CD4-positive, CD25-positive, alpha-beta regulatory T cell (primary cell): ENCODE data around the gene SERINC1. TPM values are rescaled to one million over a fixed set of nuclear protein-coding genes. Genes with fewer than 3 reads are reported as not detected.

ENCODE experiments used
- ATAC-seq, 2 donors: fragments of 150-1000 bp; cut with Tn5 transposase; one replicate each; pipeline ENCODE4 v1.10.0; 2021; ENCODE audit warnings: low read depth in 2 of 2, moderate number of reproducible peaks in 2 of 2, moderate library complexity in 1 of 2
- DNase-seq, 3 donors: peaks; one replicate each; pipeline versions ENCODE4 v3.0.0 to v3.0.0-alpha.2; 2012 to 2022; ENCODE audit warnings: mixed read lengths in 1 of 3
- H3K27ac ChIP-seq: one replicate; pipeline ENCODE4 v1.7.0; 2013; ENCODE audit warnings: mild to moderate bottlenecking, low read length; ENCODE audit not compliant: insufficient read depth, poor library complexity, severe bottlenecking
- H3K27me3 ChIP-seq: one replicate; pipeline ENCODE4 v1.7.0; 2013; ENCODE audit warnings: low read length; ENCODE audit not compliant: control insufficient read depth, insufficient read depth
- H3K36me3 ChIP-seq: one replicate; pipeline ENCODE4 v1.7.0; 2013; ENCODE audit warnings: mild to moderate bottlenecking, low read length, moderate library complexity; ENCODE audit not compliant: control insufficient read depth, insufficient read depth
- H3K4me1 ChIP-seq: 2 replicates; pipeline ENCODE4 v1.7.0; 2013; ENCODE audit warnings: mild to moderate bottlenecking, low read length; ENCODE audit not compliant: insufficient read depth, control insufficient read depth, poor library complexity, severe bottlenecking
- H3K4me3 ChIP-seq: one replicate; pipeline ENCODE4 v1.7.0; 2013; ENCODE audit warnings: low read depth, mild to moderate bottlenecking, low read length, moderate library complexity
- H3K9me3 ChIP-seq, 2 experiments: 1 replicate in 1 of 2; 2 replicates in 1 of 2; pipeline ENCODE4 v1.7.0; 2013; ENCODE audit warnings: low read length in 2 of 2, mild to moderate bottlenecking in 1 of 2, moderate library complexity in 1 of 2; ENCODE audit not compliant: control insufficient read depth in 2 of 2
- H3K27ac Mint-ChIP-seq, 3 donors: one replicate each; pipeline ENCODE4 v1.8.0; 2020 to 2022; ENCODE audit warnings: mild to moderate bottlenecking in 3 of 3, mixed read lengths in 3 of 3, moderate library complexity in 2 of 3
- H3K27me3 Mint-ChIP-seq: one replicate; pipeline ENCODE4 v1.8.0; 2022; ENCODE audit warnings: mild to moderate bottlenecking, mixed read lengths
- H3K36me3 Mint-ChIP-seq: one replicate; pipeline ENCODE4 v1.8.0; 2020; ENCODE audit warnings: mixed read lengths
- H3K4me1 Mint-ChIP-seq, 4 donors: one replicate each; pipeline ENCODE4 v1.8.0; 2020 to 2022; ENCODE audit warnings: mixed read lengths in 4 of 4, mild to moderate bottlenecking in 1 of 4
- H3K4me3 Mint-ChIP-seq, 4 donors: one replicate each; pipeline ENCODE4 v1.8.0; 2020 to 2022; ENCODE audit warnings: mild to moderate bottlenecking in 4 of 4, mixed read lengths in 4 of 4, moderate library complexity in 3 of 4
- H3K9me3 Mint-ChIP-seq, 7 donors: one replicate each; pipeline ENCODE4 v1.8.0; 2020 to 2022; ENCODE audit warnings: mixed read lengths in 7 of 7, mild to moderate bottlenecking in 3 of 7, moderate library complexity in 2 of 7
- polyA plus RNA-seq, 4 donors: library from polyadenylated mRNA; unstranded; fragments of 300-500 nt; fragmentation: Illumina TruSeq; gene quantifications; one replicate each; pipeline ENCODE4 v1.2.3, GENCODE V29; 2021
- total RNA-seq: library from RNA; stranded (reverse); gene quantifications from one replicate; pipeline ENCODE4 v1.2.3, GENCODE V29; 2022

The SERINC1 gene
- total and polyA plus RNA-seq, 5 donors from 2014 or later, result 139 to 193 (median 160) TPM

DNA sequence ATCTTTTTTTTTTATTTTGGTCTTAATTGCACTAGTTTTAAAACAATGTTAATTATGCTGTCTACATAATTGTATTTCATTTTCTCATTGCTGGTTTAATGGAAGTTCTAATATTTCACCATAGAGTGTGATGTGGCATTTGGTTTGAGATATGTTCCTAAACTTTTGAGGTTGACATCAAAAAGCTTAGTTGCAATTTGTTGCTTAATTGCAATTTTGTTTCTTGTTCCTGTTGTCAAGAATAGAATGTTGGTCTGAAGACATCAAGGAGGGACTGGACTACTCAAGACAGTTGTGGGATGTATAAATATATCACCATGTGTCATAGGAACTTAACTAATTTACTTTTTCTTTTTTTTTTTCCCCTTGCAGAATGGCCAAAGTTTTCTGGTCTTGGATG is 59.6 kb downstream of the SERINC1 start:
- Mint-ChIP-seq H3K36me3 (peaks cover 25% of the 10 kb centered on the region), H3K27ac (no peak overlapping the region), H3K9me3 (peaks cover 0 to 1% (median 0%) of the 10 kb centered on the region in 7 donors), H3K4me3 (peak overlapping the region in 1 of 4 donors; percentile 10), H3K4me1 (peaks cover 23 to 51% (median 37%) of the 10 kb centered on the region in 4 donors), H3K27me3 (no peaks in the 10 kb centered on the region)
- Histone ChIP-seq H3K36me3 (peaks cover 18% of the 10 kb centered on the region), H3K4me3 (no peak overlapping the region), H3K4me1 (peaks cover 13% of the 10 kb centered on the region), H3K27ac (no peak overlapping the region), H3K9me3 (no peaks in the 10 kb centered on the region), H3K27me3 (no peaks in the 10 kb centered on the region)
- no peak for ATAC-seq
- no peak for DNase-seq

DNA sequence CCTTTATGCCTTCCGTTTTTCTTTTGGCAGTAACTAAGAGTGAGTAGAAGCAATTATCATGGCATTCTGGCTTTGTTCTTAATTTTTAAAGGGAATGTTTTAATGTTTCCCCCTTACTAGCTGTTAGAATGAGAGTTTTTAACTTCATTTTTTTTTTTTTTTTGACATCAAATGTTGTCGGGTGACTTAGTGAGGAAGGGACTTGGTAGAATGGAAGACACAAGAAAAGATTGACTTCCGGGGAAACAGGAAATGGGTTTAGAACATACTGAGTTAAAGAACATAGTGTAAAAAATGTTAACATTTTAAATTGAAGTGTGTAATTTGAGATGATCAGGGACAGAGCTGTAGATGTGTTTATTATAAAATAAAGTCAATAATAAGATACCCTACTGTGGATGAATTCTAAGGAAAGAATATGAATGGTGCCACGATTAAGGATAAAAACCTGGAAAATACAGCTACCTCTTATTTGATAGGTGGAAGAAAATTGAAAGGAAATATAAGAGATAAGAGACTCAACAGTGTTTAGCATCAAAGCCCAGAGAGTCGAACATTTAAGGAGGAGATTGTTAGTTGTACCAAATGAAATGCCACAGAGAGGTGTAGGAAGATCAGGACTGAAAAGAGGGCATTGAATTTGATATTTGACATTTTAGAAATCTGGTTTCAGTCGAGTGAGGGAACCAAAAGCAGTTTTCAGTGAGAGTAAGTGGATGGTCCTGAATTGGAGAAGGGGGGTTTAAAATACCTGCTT is 62.7 kb downstream of the SERINC1 start:
- Histone ChIP-seq H3K27ac (peak overlapping the region; percentile 73), H3K27me3 (no peaks in the 10 kb centered on the region), H3K4me3 (peak overlapping the region; percentile 70), H3K9me3 (no peaks in the 10 kb centered on the region), H3K36me3 (peaks cover 13% of the 10 kb centered on the region), H3K4me1 (peaks cover 13% of the 10 kb centered on the region)
- H3K36me3 Mint-ChIP-seq, result peaks cover 30% of the 10 kb centered on the region
- H3K4me1 Mint-ChIP-seq, result peaks cover 34 to 76% (median 48%) of the 10 kb centered on the region in 4 donors
- ATAC-seq (peak; percentile 77 to 87), DNase-seq (peak in 2 of 3 donors; percentile 58 to 74)
- H3K9me3 Mint-ChIP-seq, result peaks cover 0 to 1% (median 0%) of the 10 kb centered on the region in 7 donors
- H3K27me3 Mint-ChIP-seq, result no peaks in the 10 kb centered on the region
- H3K4me3 Mint-ChIP-seq, result peak overlapping the region; percentile 69 to 92 (median 78)
- peak overlapping the region; percentile 83 to 93 (median 86) for H3K27ac Mint-ChIP-seq

DNA sequence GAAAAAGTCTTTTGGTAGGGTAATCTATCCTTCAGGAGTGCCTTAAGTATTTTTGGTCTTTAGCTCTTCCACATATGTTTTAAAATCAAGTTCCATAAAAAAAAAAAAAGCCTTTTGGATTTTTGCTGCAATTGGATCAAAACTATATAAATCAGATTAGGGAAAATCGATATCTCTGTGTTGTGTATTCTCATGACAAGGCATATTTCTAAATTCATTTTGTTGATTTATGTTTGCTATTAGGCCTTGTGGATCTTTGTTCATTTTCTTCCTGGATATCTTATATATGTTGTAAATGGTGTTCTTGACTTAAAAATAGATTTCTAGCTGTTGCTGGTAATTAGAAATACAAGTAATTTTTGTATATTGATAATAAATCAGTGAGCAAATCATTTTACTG is 63.4 kb downstream of the SERINC1 start:
- Mint-ChIP-seq H3K9me3 (peaks cover 0 to 1% (median 0%) of the 10 kb centered on the region in 7 donors), H3K27ac (peak overlapping the region; percentile 83 to 93 (median 86)), H3K4me1 (peaks cover 37 to 78% (median 48%) of the 10 kb centered on the region in 4 donors), H3K4me3 (peak overlapping the region; percentile 69 to 92 (median 78)), H3K36me3 (peaks cover 25% of the 10 kb centered on the region), H3K27me3 (no peaks in the 10 kb centered on the region)
- Histone ChIP-seq H3K9me3 (no peaks in the 10 kb centered on the region), H3K36me3 (peaks cover 9% of the 10 kb centered on the region), H3K27ac (peak overlapping the region; percentile 73), H3K27me3 (no peaks in the 10 kb centered on the region), H3K4me3 (peak overlapping the region; percentile 70), H3K4me1 (peaks cover 13% of the 10 kb centered on the region)
- ATAC-seq (no peak), DNase-seq (no peak)

DNA sequence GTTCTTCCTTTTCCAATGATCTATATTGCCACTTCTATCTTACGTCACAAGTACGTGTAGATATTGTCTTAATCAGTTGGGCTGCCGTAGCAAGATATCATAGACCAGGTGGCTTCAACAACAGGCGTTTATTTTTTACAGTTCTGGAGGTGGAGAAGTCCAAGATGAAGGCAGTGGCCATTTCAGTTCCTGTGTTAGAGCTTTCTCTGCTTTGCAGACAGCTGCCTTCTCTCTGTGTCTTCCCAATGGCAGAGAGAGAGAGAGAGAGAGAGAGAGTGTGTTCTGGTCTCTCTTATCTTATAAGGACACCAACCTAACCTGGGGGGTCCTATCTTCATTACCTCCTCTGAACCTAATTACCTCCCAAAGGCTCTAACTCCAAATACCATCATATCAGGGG is 63.9 kb downstream of the SERINC1 start:
- peaks cover 24% of the 10 kb centered on the region for H3K36me3 Mint-ChIP-seq
- no peak for DNase-seq
- H3K4me3 Mint-ChIP-seq, result peak overlapping the region in 1 of 4 donors; percentile 69
- Histone ChIP-seq H3K4me3 (no peak overlapping the region), H3K4me1 (peaks cover 13% of the 10 kb centered on the region), H3K9me3 (no peaks in the 10 kb centered on the region), H3K36me3 (peaks cover 4% of the 10 kb centered on the region), H3K27ac (no peak overlapping the region), H3K27me3 (no peaks in the 10 kb centered on the region)
- no peaks in the 10 kb centered on the region for H3K27me3 Mint-ChIP-seq
- peaks cover 0 to 1% (median 0%) of the 10 kb centered on the region in 7 donors for H3K9me3 Mint-ChIP-seq
- peaks cover 37 to 81% (median 48%) of the 10 kb centered on the region in 4 donors for H3K4me1 Mint-ChIP-seq
- peak overlapping the region; percentile 35 to 86 (median 83) for H3K27ac Mint-ChIP-seq
- no peak for ATAC-seq

DNA sequence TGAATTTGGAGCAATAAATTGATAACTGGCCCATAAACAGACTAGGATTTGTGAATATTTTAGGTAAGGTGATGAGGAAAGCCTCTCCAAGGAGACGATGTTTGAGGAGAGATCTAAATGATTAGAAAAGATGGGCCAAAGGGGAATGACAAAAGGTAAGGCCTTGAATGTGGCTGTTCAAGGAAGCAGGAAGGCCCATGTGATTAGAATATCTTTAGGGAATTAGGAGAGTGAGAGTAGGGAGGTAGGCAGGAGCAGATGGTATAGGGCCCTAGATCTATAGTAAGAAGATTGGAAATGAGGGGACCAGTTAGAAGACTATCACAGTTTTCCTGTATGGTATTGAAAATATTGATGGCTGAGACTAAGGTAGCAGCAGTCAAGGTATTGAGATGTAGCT is 65.4 kb downstream of the SERINC1 start:
- Histone ChIP-seq H3K27ac (no peak overlapping the region), H3K4me1 (peaks cover 23% of the 10 kb centered on the region), H3K4me3 (no peak overlapping the region), H3K9me3 (no peaks in the 10 kb centered on the region), H3K36me3 (no peaks in the 10 kb centered on the region), H3K27me3 (no peaks in the 10 kb centered on the region)
- no peak for ATAC-seq
- Mint-ChIP-seq H3K27ac (peak overlapping the region in 2 of 3 donors; percentile 18 to 34), H3K36me3 (peaks cover 15% of the 10 kb centered on the region), H3K9me3 (peaks cover 0 to 1% (median 0%) of the 10 kb centered on the region in 7 donors), H3K27me3 (no peaks in the 10 kb centered on the region), H3K4me3 (peak overlapping the region in 2 of 4 donors; percentile 68 to 90), H3K4me1 (peaks cover 42 to 86% (median 52%) of the 10 kb centered on the region in 4 donors)
- no peak for DNase-seq

DNA sequence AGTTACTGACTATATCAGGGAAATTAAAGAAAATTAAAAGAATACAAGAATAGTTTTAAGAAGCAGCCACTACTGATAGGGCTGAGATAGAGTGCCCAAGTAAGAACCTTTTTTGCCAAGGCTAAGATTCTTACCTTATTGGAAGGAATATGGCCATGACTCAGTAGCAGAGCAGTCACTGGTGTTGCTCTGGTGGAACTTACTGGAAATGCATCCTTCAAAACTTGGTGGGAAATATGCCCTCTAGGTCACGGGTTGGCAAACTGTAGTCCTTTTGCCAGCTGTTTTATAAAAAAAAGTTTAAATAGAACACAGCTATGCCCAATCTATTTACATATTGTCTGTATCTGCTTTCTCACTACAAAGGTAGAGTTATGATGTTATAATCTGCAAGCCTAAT is 66.2 kb downstream of the SERINC1 start:
- ATAC-seq, result no peak
- H3K4me1 ChIP-seq, result peaks cover 31% of the 10 kb centered on the region
- no peak overlapping the region for H3K4me3 Mint-ChIP-seq

DNA sequence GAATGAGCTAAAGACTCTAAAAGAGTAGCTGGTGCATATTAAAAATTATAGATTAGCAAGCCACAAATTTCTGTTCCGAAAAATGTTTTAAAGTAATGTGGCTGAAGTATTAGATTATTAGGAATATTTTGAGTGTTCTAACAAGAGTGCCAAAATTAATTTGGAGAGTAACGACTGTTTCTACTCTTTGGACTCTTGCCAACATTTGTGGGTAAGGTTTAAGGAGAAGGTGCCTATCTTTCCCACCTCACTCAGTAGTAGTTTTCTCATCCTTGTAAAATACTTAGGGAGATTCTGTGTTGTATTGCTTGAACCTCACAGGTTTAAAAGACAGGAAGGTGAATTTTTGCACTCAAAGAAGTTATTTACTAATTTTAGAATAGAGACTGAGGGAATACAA is 67.2 kb downstream of the SERINC1 start:
- peak overlapping the region in 1 of 3 donors; percentile 20 for H3K27ac Mint-ChIP-seq
- Histone ChIP-seq H3K4me1 (peaks cover 38% of the 10 kb centered on the region), H3K27me3 (no peaks in the 10 kb centered on the region), H3K36me3 (no peaks in the 10 kb centered on the region), H3K27ac (no peak overlapping the region), H3K9me3 (no peaks in the 10 kb centered on the region), H3K4me3 (no peak overlapping the region)
- H3K4me3 Mint-ChIP-seq, result peak overlapping the region in 1 of 4 donors; percentile 29
- H3K4me1 Mint-ChIP-seq, result peaks cover 40 to 80% (median 50%) of the 10 kb centered on the region in 4 donors
- no peaks in the 10 kb centered on the region for H3K27me3 Mint-ChIP-seq
- ATAC-seq, result no peak
- H3K9me3 Mint-ChIP-seq, result peaks cover 0 to 1% (median 0%) of the 10 kb centered on the region in 7 donors
- H3K36me3 Mint-ChIP-seq, result peaks cover 15% of the 10 kb centered on the region
- no peak for DNase-seq

More for the DNA sequence above, 66.2 kb downstream of the SERINC1 start:
- Mint-ChIP-seq H3K4me1 (peaks cover 43 to 87% (median 55%) of the 10 kb centered on the region in 4 donors), H3K27ac (peak overlapping the region in 2 of 3 donors; percentile 18 to 23), H3K36me3 (peaks cover 15% of the 10 kb centered on the region), H3K9me3 (peaks cover 0 to 1% (median 0%) of the 10 kb centered on the region in 7 donors), H3K27me3 (no peaks in the 10 kb centered on the region)
- Histone ChIP-seq H3K9me3 (no peaks in the 10 kb centered on the region), H3K4me3 (no peak overlapping the region), H3K27me3 (no peaks in the 10 kb centered on the region), H3K27ac (no peak overlapping the region), H3K36me3 (no peaks in the 10 kb centered on the region)
- no peak for DNase-seq
